Stimulated activated CD4-positive, alpha-beta T cell treated with anti-CD3 and anti-CD28 coated beads, Interleukin-1b, Interleukin-23, amount 100 ng/mL, for 1 hour (primary cell): ENCODE results near the gene SPP1.
"Not testable (repeated sequence)": the region's sequence is repeated elsewhere in the genome, so short reads cannot be mapped to it uniquely, and the experiment has no call there.

Experiments used
- DNase-seq, 2 donors: peaks; one replicate each; pipeline ENCODE4 v3.0.0-alpha.2; 2020; ENCODE audit warnings: low read depth in 2 of 2

Gene SPP1

DNA sequence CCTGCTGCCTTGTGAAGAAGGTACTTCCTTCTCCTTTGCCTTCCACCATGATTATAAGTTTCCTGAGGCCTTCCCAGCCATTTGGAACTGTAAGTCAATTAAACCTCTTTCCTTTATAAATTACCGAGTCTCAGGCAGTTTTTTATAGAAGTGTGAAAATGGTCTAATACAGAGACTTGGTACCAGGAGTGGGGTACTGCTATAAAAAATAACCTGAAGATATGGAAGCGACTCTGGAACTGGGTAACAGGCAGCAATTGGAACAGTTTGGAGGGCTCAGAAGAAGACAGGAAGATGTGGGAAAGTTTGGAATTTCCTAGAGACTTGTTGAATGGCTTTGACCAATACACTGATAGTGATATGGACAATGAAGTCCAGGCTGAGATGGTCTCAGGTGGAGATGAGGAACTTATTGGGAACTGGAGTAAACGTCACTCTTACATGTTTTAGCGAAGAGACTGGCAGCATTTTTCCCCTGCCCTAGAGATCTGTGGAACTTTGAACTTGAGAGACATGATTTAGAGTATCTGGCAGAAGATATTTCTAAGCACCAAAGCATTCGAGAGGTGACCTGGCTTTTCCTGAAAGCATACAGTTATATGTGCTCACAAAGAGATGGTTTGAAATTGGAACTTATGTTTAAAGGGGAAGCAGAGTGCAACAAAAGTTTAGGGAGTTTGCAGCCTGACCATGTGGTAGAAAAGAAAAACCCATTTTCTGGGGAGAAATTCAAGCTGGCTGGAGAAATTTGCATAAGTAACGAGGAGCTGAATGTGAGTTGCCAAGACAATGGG is 50.6 kb downstream of the SPP1 start:
- DNase-seq = not testable (repeated sequence)

DNA sequence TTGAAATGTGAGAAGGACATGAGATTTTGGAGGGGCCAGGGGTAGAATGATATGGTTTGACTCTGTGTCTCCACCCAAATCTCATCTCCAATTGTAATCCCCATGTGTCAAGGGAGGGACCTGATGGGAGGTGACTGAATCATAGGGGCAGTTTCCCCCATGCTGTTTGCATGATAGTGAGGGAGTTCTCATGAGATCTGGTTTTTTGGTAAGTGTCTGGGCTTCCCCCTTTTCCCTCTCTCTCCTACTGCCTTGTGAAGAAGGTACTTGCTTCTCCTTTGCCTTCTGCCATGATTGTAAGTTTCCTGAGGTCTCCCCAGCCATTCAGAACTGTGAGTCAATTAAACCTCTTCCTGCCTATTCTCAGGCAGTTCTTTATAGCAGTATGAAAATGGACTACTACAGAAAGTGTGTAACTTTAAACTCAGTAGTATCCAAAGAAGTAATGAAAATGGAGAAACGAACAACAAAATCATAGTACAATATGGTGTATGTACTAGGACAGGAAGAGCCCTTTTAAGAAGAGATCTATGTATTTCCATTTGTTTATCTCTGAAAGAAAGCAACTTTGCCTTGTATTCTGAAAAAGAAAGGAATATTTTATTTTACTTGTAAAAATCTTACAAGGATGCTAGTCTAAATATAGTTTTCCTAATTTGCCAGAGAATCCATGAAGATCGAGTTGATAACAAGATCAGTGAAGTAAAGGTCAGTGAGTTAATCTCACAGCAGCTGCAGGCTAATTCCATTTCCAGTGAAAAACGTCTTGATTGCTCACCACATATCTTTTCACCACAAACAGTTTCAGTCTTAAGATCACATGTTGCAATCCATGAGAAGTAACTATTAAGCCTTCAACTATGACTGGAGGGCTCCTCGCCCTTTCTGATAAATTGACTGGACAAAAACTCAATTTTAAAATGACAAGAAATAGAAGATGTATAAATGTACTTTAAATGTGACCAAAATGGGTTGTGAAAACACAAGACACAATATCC is 52.4 kb downstream of the SPP1 start:
- no peak for DNase-seq

DNA sequence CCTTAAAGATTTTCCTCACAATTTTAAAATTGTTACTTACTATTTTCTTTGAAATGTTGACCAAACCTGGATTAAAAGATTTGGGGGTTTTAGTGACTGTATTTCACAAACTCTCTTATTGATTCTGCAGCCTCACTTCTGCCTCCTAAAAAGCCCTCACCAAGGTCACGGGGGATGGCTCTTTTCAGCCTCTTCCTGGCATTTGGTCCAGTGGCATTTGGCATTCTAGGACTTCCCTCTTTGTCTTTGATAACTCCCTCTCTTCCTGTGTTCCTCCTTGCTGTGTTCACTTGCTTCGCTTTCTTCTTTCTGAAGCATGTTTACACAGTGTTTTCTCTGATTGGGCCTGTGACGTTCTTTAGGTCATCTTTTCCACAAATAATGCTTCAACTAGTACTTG is 53.4 kb downstream of the SPP1 start:
- no peak for DNase-seq

DNA sequence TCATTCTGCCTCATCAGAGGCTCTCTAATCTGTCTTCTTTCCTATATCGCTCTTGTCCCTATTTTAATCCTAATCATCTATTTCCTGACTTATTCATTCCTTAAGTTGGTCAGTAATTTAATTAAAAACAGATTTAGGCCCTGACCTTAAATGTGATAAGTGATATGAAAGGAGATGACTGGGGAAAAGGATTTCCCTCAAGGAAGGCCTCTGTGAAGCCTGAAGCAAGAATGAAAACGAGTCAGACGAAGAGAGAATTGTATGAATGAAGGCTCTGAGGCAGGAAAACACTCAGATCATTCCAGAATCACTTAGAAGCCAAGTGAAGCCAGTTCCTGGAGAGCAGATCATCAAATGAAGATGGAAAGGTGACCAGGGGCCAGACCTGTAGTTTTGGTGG is 54.0 kb downstream of the SPP1 start:
- DNase-seq = no peak

DNA sequence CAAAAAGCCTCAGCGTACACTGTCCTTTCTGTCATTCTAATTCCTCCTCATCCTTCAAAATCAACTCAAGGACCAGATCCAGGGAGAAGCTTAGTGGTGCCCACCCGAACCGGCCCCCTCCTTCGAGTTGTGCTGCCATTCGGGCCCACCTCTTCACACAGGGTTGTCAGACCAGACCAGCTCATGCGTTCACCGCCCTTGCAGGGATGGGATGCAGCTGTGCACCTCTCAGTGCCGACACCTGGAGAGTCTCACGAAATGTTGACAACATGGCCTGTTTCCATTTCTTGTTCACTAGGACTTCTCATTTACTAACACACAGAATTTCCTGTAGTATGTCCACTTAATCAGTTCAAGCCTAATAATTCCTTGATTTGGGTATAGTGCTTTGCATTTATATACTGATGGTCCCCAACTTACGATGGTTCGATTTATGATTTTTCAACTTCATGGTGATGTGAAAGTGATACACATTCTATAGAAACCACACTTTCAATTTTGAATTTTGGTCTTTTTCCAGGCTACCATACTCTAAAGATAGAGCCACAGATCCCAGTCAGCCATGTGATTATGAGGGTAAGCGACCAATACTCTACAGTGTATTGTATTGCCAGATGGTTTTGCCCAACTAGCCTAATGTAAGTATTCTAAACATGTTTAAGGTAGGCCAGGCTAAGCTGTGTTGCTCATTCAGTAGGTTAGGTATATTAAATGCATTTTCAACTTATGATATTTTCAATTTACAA is 55.2 kb downstream of the SPP1 start:
- no peak for DNase-seq
